Left ventricle myocardium inferior (tissue), 1 donor: ENCODE data around the gene MARCHF4. TPM values are rescaled to one million over a fixed set of nuclear protein-coding genes. Genes with fewer than 3 reads are reported as not detected.

Experiments
- DNase-seq: peaks from one replicate; pipeline ENCODE4 v3.0.0-alpha.2; 2020
- H3K27ac ChIP-seq: fragments of 200-600 bp; replicated peaks from 2 replicates; pipeline ENCODE4 v1.8.0; 2021
- H3K27me3 ChIP-seq: fragments of 200-600 bp; 2 replicates; pipeline ENCODE4 v1.8.0; 2021; ENCODE audit warnings: low read depth
- H3K36me3 ChIP-seq: fragments of 200-600 bp; 2 replicates; pipeline ENCODE4 v1.8.0; 2021
- H3K4me1 ChIP-seq: fragments of 200-600 bp; 2 replicates; pipeline ENCODE4 v1.8.0; 2021
- H3K4me3 ChIP-seq: fragments of 200-600 bp; 2 replicates; pipeline ENCODE4 v1.8.0; 2021; ENCODE audit warnings: mild to moderate bottlenecking, moderate library complexity
- H3K9me3 ChIP-seq: fragments of 200-600 bp; replicated peaks from 2 replicates; pipeline ENCODE4 v1.8.0; 2021
- intact Hi-C: fragments of 100-400 bp; cut with micrococcal nuclease; formaldehyde crosslinking; loops from one replicate; pipeline ENCODE4 v1.11.0; 2022
- total RNA-seq: library from RNA; stranded (reverse); fragmentation: NEBNext Ultra II Directional; extraction: Animal tissue kit (Norgen Biotek cat#: 25700); gene quantifications from one replicate; pipeline ENCODE4 v1.2.1, GENCODE V29; 2021
- TF ChIP-seq, protein P1 (sequence below): fragments of 200-600 bp; IDR thresholded peaks from 2 replicates; pipeline ENCODE4 v1.8.0; 2021; ENCODE audit warnings: antibody characterized with exemption, mild to moderate bottlenecking, borderline replicate concordance
- donor health status: DM: no; HTN: yes; CAD: no; lungs with severe emphysema.

Gene MARCHF4
- total RNA-seq, 1 donor from 2014 or later = 0.08 TPM

DNA sequence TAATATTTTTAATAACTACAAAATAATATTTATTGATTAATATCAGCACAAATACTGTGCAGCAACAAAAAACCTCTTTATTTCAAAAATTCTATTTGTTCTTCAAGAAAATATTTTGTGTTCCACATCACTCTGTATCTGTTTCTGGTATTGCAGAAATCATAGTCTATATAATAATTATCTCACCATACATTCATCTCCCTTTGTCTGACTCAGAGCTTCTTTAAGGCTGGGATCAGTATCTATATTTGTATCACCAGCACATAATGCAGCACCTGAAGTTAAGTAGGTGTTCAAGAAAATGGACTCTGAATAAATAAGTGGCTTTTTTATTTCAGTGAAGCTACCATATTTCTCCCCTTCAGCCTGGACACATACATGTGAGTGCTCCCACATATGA, 1.6 kb upstream of the MARCHF4 start:
- no peak overlapping the region for H3K4me3 ChIP-seq
- H3K36me3 ChIP-seq = no peaks in the 10 kb centered on the region
- peaks cover 75% of the 10 kb centered on the region for H3K27me3 ChIP-seq
- DNase-seq = no peak
- no peaks in the 10 kb centered on the region for H3K9me3 ChIP-seq
- intact Hi-C loops = no loop called here
- TF ChIP-seq, protein P1, sequence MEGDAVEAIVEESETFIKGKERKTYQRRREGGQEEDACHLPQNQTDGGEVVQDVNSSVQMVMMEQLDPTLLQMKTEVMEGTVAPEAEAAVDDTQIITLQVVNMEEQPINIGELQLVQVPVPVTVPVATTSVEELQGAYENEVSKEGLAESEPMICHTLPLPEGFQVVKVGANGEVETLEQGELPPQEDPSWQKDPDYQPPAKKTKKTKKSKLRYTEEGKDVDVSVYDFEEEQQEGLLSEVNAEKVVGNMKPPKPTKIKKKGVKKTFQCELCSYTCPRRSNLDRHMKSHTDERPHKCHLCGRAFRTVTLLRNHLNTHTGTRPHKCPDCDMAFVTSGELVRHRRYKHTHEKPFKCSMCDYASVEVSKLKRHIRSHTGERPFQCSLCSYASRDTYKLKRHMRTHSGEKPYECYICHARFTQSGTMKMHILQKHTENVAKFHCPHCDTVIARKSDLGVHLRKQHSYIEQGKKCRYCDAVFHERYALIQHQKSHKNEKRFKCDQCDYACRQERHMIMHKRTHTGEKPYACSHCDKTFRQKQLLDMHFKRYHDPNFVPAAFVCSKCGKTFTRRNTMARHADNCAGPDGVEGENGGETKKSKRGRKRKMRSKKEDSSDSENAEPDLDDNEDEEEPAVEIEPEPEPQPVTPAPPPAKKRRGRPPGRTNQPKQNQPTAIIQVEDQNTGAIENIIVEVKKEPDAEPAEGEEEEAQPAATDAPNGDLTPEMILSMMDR = no peak
- no peak overlapping the region for H3K27ac ChIP-seq
- peaks cover 26% of the 10 kb centered on the region for H3K4me1 ChIP-seq

DNA sequence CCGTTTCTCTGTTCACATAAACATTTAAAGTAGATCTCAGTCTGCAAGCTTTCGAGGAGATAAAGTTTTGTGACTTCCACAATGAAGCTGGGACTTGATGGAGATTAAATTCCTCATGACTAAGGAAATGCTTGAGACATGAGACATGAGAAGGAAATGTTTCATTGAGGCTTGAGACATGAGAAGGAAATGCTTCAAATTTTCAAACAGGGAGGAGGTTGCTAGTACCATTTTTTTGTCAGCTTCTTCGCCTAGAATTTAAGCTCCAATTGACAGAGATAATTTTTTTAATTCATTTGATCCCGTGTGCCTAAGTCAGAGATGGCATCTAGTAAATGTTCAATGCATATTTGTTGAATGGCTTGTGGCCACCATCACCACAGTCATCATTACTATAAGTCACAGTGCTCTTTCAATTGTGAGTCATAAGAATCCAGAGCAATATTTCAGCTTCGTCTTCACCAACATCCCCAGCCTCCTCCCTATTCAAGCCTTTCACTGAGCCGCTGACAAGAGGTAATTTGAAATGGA, 543 bp upstream of the MARCHF4 start:
- TF ChIP-seq, protein P1 = no peak
- peak overlapping the region; percentile 58 for H3K4me3 ChIP-seq
- intact Hi-C loops = no loop called here
- no peak for DNase-seq
- H3K9me3 ChIP-seq = no peaks in the 10 kb centered on the region
- H3K4me1 ChIP-seq = peaks cover 26% of the 10 kb centered on the region
- H3K27ac ChIP-seq = peak overlapping the region; percentile 45
- no peaks in the 10 kb centered on the region for H3K36me3 ChIP-seq
- peaks cover 75% of the 10 kb centered on the region for H3K27me3 ChIP-seq

- Histone ChIP-seq H3K27ac (peak overlapping the region; percentile 25), H3K36me3 (no peaks in the 10 kb centered on the region), H3K4me1 (peaks cover 26% of the 10 kb centered on the region), H3K9me3 (no peaks in the 10 kb centered on the region), H3K4me3 (peak overlapping the region; percentile 58), H3K27me3 (peaks cover 87% of the 10 kb centered on the region)
- TF ChIP-seq, protein P1 = no peak
- intact Hi-C loops = no loop called here
- no peak for DNase-seq
These were observed 1.1 kb downstream of the MARCHF4 start for GRCh38 chr2:216370961-216371712.

- intact Hi-C loops = no loop called here
- Histone ChIP-seq H3K27me3 (peaks cover 91% of the 10 kb centered on the region), H3K9me3 (no peaks in the 10 kb centered on the region), H3K4me1 (peaks cover 26% of the 10 kb centered on the region), H3K36me3 (no peaks in the 10 kb centered on the region), H3K4me3 (no peak overlapping the region), H3K27ac (no peak overlapping the region)
- DNase-seq = no peak
- TF ChIP-seq, protein P1 = no peak
These were observed 2.5 kb downstream of the MARCHF4 start for GRCh38 chr2:216369821-216370220.

DNA sequence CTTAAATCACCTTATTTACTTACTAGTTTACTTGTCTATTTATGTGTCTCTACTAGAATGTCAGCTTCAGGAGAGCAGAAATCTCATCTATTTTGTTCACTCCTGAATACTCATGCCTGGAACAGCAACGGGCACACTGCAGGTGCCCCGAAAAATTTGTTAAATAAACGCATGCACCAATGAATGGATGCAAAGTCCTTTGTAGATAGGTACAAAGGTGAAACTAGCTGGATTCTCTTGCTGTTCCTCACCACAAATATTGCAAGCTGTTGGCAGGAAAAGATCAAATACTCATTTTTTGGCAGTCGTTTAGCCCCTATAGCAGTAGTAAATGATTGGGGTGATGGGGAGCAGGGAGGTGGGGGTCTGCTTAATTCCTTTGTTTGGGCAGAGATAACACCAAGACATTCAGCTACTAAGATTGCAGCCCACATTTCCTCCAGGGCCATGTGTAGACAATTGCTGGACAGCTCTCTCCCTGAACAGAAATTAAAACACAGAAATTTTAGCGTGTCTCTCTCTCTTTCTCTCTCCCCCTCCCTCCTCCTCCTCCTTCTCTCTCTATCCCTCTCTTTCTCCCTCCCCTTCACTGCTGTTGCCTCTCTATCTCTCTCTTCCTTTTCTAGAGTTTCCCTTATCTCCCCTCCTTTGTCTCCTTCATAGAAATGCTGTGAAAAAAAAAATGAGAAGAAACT, 5.4 kb downstream of the MARCHF4 start:
- no peak for DNase-seq
- Histone ChIP-seq H3K4me3 (no peak overlapping the region), H3K4me1 (peaks cover 12% of the 10 kb centered on the region), H3K27ac (no peak overlapping the region), H3K36me3 (no peaks in the 10 kb centered on the region), H3K27me3 (peaks cover 86% of the 10 kb centered on the region), H3K9me3 (no peaks in the 10 kb centered on the region)
- TF ChIP-seq, protein P1 = no peak
- intact Hi-C loops = no loop called here
